ENCODE data around the gene BTN3A1. TPM values are rescaled to one million over a fixed set of nuclear protein-coding genes. Genes with fewer than 3 reads are reported as not detected.

Gene BTN3A1
- total and polyA plus RNA-seq, 2 of the 13 experiments (the other 11 are each of a cell fraction or from before 2014, with no cell fraction given) = 13.3 to 14.0 TPM

GRCh38 chr6:26362836-26363220, 39.2 kb upstream of the BTN3A1 start (continued):
- TF ChIP-seq PREB (CRISPR knock-in tag; IDR thresholded peaks at IDR 0.05) = no peak
- TF ChIP-seq ZNF225 (CRISPR knock-in tag; IDR thresholded peaks at IDR 0.05) = no peak
- no peak for TF ChIP-seq SAFB2 (CRISPR knock-in tag; IDR thresholded peaks at IDR 0.05; ENCODE audit: borderline replicate concordance, low read depth)
- TF ChIP-seq NKX3-1 (CRISPR knock-in tag; IDR thresholded peaks at IDR 0.05) = no peak
- no peak for TF ChIP-seq JUND (CRISPR knock-in tag; IDR thresholded peaks at IDR 0.05)
- TF ChIP-seq PBX3 (CRISPR knock-in tag; IDR thresholded peaks at IDR 0.05; ENCODE audit: borderline replicate concordance) = no peak
- no peak for TF ChIP-seq RFX3 (CRISPR knock-in tag; IDR thresholded peaks at IDR 0.05)
- TF ChIP-seq ZNF639 (CRISPR knock-in tag; conservative IDR thresholded peaks at IDR 0.05) = no peak
- TF ChIP-seq IKZF1 (IDR thresholded peaks at IDR 0.05) = no peak
- no peak for TF ChIP-seq JDP2 (CRISPR knock-in tag; IDR thresholded peaks at IDR 0.05; ENCODE audit: borderline replicate concordance)
- TF ChIP-seq BRD4 (CRISPR knock-in tag; IDR thresholded peaks at IDR 0.05) = no peak
- no peak for TF ChIP-seq ZNF383 (CRISPR knock-in tag; IDR thresholded peaks at IDR 0.05; ENCODE audit: borderline replicate concordance)
- no peak for TF ChIP-seq CC2D1A (CRISPR knock-in tag; IDR thresholded peaks at IDR 0.05)
- TF ChIP-seq HNF4A (CRISPR knock-in tag; IDR thresholded peaks at IDR 0.05) = no peak
